Progenitor cell of endocrine pancreas (in vitro differentiated cells): ENCODE measurements around the gene GRIP1. TPM values are rescaled to one million over a fixed set of nuclear protein-coding genes. Genes with fewer than 3 reads are reported as not detected.

Source experiments
- DNase-seq: peaks from one replicate; pipeline ENCODE4 v3.0.0; 2021; ENCODE audit warnings: low spot score; ENCODE audit not compliant: unreplicated experiment
- H3K27ac Mint-ChIP-seq: 2 replicates; pipeline ENCODE4 v1.8.0; 2021; ENCODE audit warnings: mild to moderate bottlenecking, moderate library complexity, mixed read lengths
- H3K27me3 Mint-ChIP-seq: 2 replicates; pipeline ENCODE4 v1.8.0; 2021; ENCODE audit warnings: mixed read lengths
- H3K36me3 Mint-ChIP-seq: 2 replicates; pipeline ENCODE4 v1.8.0; 2022; ENCODE audit warnings: mixed read lengths; ENCODE audit not compliant: insufficient read depth
- H3K4me1 Mint-ChIP-seq: 2 replicates; pipeline ENCODE4 v1.8.0; 2021; ENCODE audit warnings: low read depth, mixed read lengths
- H3K4me3 Mint-ChIP-seq: 2 replicates; pipeline ENCODE4 v1.8.0; 2021; ENCODE audit warnings: low read depth, mild to moderate bottlenecking, moderate library complexity, mixed read lengths
- H3K9me3 Mint-ChIP-seq: 2 replicates; pipeline ENCODE4 v1.8.0; 2021; ENCODE audit warnings: low read depth, mixed read lengths
- total RNA-seq: library from RNA; stranded (reverse); gene quantifications from 2 replicates; pipeline ENCODE4 v1.2.1, GENCODE V29; 2021
- TF ChIP-seq, protein P1 (sequence below): fragments of 200-600 bp; sonication (generic); IDR thresholded peaks from one replicate; pipeline ENCODE4 v1.5.0; 2021; ENCODE audit warnings: antibody characterized with exemption, mild to moderate bottlenecking; ENCODE audit not compliant: unreplicated experiment

The GRIP1 gene
- total RNA-seq, 1 donor from 2014 or later = 41.3 TPM

DNA sequence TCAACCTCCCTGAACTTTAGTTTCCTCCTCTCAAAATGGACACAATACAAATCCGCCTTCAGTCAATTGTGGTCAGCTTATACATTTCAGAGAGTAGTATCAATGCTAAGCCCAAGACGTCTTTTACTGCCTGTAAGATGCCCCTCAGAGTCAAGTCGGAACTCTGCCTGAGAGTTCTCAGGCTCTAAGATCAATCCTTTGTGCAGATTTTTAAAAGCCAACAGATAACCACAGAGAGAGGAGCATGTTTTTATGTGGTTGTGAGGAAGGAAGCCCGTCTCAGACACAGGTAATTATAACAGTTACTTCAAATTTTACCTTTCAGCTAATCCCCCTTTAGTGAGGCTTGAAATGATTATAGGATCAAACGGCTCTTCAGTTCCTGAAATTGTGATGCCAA, 285.0 kb downstream of the GRIP1 start:
- no peaks in the 10 kb centered on the region for H3K27me3 Mint-ChIP-seq
- H3K36me3 Mint-ChIP-seq = no peaks in the 10 kb centered on the region
- no peak for DNase-seq
- H3K4me3 Mint-ChIP-seq = no peak overlapping the region
- TF ChIP-seq, protein P1, sequence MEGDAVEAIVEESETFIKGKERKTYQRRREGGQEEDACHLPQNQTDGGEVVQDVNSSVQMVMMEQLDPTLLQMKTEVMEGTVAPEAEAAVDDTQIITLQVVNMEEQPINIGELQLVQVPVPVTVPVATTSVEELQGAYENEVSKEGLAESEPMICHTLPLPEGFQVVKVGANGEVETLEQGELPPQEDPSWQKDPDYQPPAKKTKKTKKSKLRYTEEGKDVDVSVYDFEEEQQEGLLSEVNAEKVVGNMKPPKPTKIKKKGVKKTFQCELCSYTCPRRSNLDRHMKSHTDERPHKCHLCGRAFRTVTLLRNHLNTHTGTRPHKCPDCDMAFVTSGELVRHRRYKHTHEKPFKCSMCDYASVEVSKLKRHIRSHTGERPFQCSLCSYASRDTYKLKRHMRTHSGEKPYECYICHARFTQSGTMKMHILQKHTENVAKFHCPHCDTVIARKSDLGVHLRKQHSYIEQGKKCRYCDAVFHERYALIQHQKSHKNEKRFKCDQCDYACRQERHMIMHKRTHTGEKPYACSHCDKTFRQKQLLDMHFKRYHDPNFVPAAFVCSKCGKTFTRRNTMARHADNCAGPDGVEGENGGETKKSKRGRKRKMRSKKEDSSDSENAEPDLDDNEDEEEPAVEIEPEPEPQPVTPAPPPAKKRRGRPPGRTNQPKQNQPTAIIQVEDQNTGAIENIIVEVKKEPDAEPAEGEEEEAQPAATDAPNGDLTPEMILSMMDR = no peak
- no peak overlapping the region for H3K27ac Mint-ChIP-seq
- H3K4me1 Mint-ChIP-seq = no peaks in the 10 kb centered on the region
- no peaks in the 10 kb centered on the region for H3K9me3 Mint-ChIP-seq

DNA sequence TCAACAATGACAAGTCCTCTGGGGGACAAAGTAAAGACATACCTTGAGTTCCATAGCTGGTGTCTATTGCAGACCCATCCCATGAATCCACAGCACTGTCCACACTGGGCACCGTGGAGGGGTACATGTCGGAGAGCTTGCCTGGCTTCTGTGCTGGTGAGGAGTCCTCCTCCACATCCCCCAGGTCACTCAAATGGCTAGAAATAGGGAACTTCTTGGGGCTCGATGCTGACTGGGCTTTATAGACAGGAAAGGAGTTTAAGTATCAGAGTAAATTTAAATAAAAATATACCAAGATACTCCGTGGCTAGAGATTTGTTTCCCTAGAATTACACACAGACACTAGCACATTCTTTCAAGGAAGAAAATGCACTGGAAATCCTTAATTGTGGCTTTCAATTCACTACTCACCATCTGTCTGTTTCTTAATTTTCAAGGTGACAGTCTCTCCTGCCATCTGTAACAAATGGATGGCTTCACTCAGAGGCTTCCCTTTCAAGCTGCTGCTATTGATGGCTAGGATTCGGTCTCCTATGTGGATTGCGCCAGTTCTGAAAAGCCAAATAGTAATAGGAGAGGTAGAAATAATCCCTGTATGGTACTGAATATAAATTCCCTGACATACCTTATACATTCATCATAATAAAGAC, 286.5 kb downstream of the GRIP1 start:
- no peak overlapping the region for H3K4me3 Mint-ChIP-seq

DNA sequence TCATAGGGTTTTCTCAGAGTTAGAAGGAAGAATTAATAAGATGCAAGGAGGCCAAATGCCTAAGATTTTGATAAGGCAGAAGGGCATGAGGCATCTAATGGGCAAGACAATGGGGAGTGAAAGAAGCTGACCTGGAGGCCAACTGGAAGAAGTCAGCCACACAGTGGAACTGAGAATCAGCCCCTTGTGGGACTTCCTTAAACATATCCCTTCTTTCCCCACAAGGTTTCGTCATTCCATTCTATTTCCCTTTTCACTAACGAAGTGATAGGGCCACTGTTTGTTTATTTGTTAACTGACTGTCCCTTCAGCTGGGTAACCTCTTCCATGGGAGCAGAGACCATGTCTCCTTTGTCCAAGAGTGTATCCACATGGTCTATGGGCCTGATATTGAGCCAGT, 290.4 kb downstream of the GRIP1 start:
- DNase-seq = no peak
- Mint-ChIP-seq H3K9me3 (peaks cover 2% of the 10 kb centered on the region), H3K27ac (no peak overlapping the region), H3K4me3 (no peak overlapping the region), H3K4me1 (no peaks in the 10 kb centered on the region), H3K36me3 (peaks cover 6% of the 10 kb centered on the region), H3K27me3 (no peaks in the 10 kb centered on the region)
- TF ChIP-seq, protein P1 = no peak

More for the DNA sequence above, 286.5 kb downstream of the GRIP1 start:
- TF ChIP-seq, protein P1 = no peak
- no peaks in the 10 kb centered on the region for H3K4me1 Mint-ChIP-seq
- no peak overlapping the region for H3K27ac Mint-ChIP-seq
- no peaks in the 10 kb centered on the region for H3K36me3 Mint-ChIP-seq
- no peak for DNase-seq
- no peaks in the 10 kb centered on the region for H3K27me3 Mint-ChIP-seq
- no peaks in the 10 kb centered on the region for H3K9me3 Mint-ChIP-seq

DNA sequence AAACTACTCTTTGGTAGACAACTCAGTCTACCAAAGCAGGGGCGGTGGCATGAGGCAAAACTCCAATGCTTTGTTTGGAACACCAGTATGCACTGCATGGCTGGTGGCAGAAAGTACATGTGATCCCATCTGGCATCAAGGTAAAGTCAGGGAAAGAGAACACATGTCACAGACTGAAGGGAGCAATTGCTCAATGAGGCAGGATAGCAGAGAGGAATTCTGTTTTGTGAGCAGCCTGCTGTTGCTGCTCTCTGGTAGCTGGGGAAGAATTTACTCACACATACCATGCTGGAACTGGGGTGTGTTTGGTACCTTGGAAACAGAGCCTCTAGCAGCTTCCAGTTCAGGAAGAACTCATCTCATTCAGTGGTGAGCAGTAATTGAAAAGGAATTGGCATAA, 291.8 kb downstream of the GRIP1 start:
- Mint-ChIP-seq H3K36me3 (peaks cover 9% of the 10 kb centered on the region), H3K4me1 (no peaks in the 10 kb centered on the region), H3K9me3 (peaks cover 2% of the 10 kb centered on the region), H3K27ac (no peak overlapping the region), H3K4me3 (no peak overlapping the region), H3K27me3 (no peaks in the 10 kb centered on the region)
- DNase-seq = no peak
- TF ChIP-seq, protein P1 = no peak

DNA sequence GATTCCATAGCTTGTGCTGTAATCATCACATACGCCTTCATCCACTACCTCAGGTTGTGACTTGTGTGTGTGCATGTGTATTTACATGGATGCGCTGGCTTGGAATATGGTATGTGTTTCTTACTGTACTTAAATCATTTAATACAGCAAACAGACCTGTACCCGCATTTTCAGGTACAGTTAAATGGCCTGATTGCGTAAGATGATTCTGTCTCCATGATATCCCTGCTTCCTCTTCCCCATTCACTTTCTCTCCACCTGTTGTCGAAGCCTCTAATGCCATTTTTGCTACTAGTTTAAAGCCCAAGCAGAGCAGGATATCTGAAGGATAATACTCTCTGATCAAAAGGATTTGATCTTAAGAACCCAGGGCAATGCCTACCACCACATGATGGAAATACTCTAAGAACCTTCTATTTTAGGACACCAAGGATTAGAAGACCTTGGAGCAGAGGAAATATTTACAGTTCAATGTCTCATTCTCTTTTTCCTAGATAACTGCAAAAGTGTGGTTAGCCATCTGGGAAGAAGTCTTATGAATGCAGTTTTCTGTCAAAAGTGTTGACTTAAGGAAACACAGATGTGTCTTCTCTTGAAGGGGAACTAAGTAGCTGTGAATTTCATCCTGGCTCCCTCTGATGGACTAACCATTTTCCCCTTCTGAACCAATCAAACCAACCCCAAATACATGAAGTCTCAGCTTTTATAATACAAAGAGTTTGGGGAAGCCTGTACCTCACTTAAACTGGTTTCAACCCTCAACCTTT, 297.9 kb downstream of the GRIP1 start:
- no peak overlapping the region for H3K4me3 Mint-ChIP-seq
- peaks cover 11% of the 10 kb centered on the region for H3K36me3 Mint-ChIP-seq
- H3K9me3 Mint-ChIP-seq = no peaks in the 10 kb centered on the region
- TF ChIP-seq, protein P1 = no peak
- no peaks in the 10 kb centered on the region for H3K4me1 Mint-ChIP-seq
- DNase-seq = no peak
- H3K27me3 Mint-ChIP-seq = no peaks in the 10 kb centered on the region
- H3K27ac Mint-ChIP-seq = no peak overlapping the region
